Endothelial cell of umbilical vein (primary cell): Measurements from ENCODE around the gene TMEM229B. TPM values are rescaled to one million over a fixed set of nuclear protein-coding genes. Genes with fewer than 3 reads are reported as not detected.

Experiments
- BruUV-seq: library from RNA; stranded (reverse); fragments of 400-500 nt; replicated peaks from 2 replicates; lab custom pipeline; 2021; lab: Mats Ljungman, UMichigan
- CTCF ChIA-PET: fragments of 300-600, 350-600 bp; sonication (Branson Sonifier 250); formaldehyde crosslinking; loops from one replicate; lab custom pipeline; 2021; ENCODE audit warnings: antibody characterized with exemption, inconsistent platforms; lab: Charles Lee
- POLR2A ChIA-PET: fragments of 300-600, 350-600 bp; sonication (Branson Sonifier 250); formaldehyde crosslinking; loops from one replicate; lab custom pipeline; 2021; ENCODE audit warnings: antibody characterized with exemption, inconsistent platforms; lab: Charles Lee
- DNase-seq: peaks from one replicate; pipeline ENCODE4 v3.0.0-alpha.2; 2011; ENCODE audit warnings: low read depth, low spot score
- FAIRE-seq: peaks from 2 replicates; lab custom pipeline; 2011; peaks lifted over from hg19 to GRCh38; lab: Jason Lieb, UNC
- H2AFZ ChIP-seq: 2 replicates; pipeline ENCODE4 v1.6.0; 2012; ENCODE audit warnings: low read depth, low read length, control low read depth, inconsistent platforms
- H3K27ac ChIP-seq: 2 replicates; pipeline ENCODE4 v1.5.1; 2011; ENCODE audit warnings: low read depth, mild to moderate bottlenecking, control low read depth, low read length, moderate library complexity; ENCODE audit not compliant: insufficient read depth
- H3K27me3 ChIP-seq, 2 experiments: 2 replicates each; pipeline versions ENCODE4 v1.6.0 to v1.6.1; 2011; ENCODE audit warnings: low read length in 2 of 2, mixed read lengths in 1 of 2; ENCODE audit not compliant: control insufficient read depth in 2 of 2, insufficient read depth in 2 of 2
- H3K36me3 ChIP-seq, 2 experiments: 2 replicates in 1 of 2; 3 replicates in 1 of 2; pipeline ENCODE4 v1.5.1; 2011; ENCODE audit warnings: low read length in 2 of 2, mild to moderate bottlenecking in 1 of 2, moderate library complexity in 1 of 2; ENCODE audit not compliant: control insufficient read depth in 2 of 2, insufficient read depth in 2 of 2; ENCODE audit errors: extremely low read depth in 1 of 2
- H3K4me1 ChIP-seq: 3 replicates; pipeline ENCODE4 v1.5.1; 2011; ENCODE audit warnings: mild to moderate bottlenecking, low read length; ENCODE audit not compliant: control insufficient read depth, insufficient read depth; ENCODE audit errors: extremely low read depth
- H3K4me2 ChIP-seq: 2 replicates; pipeline ENCODE4 v1.6.1; 2011; ENCODE audit warnings: low read length, control low read depth, mixed read lengths; ENCODE audit not compliant: insufficient read depth
- H3K4me3 ChIP-seq, 3 experiments: fragments of 200-600 bp in 1 of 3; sonication (generic), shearing (Covaris generic) in 1 of 3; replicated peaks in 1 of 3; 2 replicates each; pipeline ENCODE4 v1.5.1; 2011 to 2016; ENCODE audit warnings: control low read depth in 3 of 3, low read length in 3 of 3, mild to moderate bottlenecking in 2 of 3, inconsistent platforms in 1 of 3, low read depth in 1 of 3, moderate library complexity in 1 of 3; ENCODE audit not compliant: insufficient read depth in 1 of 3
- H3K79me2 ChIP-seq: 2 replicates; pipeline ENCODE4 v1.6.0; 2012; ENCODE audit warnings: low read length, inconsistent platforms; ENCODE audit not compliant: control insufficient read depth, insufficient read depth
- H3K9ac ChIP-seq: replicated peaks from 2 replicates; pipeline ENCODE3; 2011; ENCODE audit warnings: low read length, control low read depth; ENCODE audit not compliant: insufficient read depth; ENCODE audit errors: extremely low read depth
- H3K9me1 ChIP-seq: replicated peaks from 3 replicates; pipeline ENCODE4 v1.6.0; 2011; ENCODE audit warnings: mild to moderate bottlenecking, low read length; ENCODE audit not compliant: control insufficient read depth, insufficient read depth; ENCODE audit errors: extremely low read depth
- H3K9me3 ChIP-seq: replicated peaks from 2 replicates; pipeline ENCODE4 v1.5.1; 2012; ENCODE audit warnings: low read length, inconsistent platforms; ENCODE audit not compliant: control insufficient read depth, insufficient read depth
- H4K20me1 ChIP-seq: replicated peaks from 2 replicates; pipeline ENCODE3; 2011; ENCODE audit warnings: mild to moderate bottlenecking, low read length; ENCODE audit not compliant: control insufficient read depth, insufficient read depth; ENCODE audit errors: extremely low read depth
- EZH2 ChIP-seq: IDR thresholded peaks from 2 replicates; pipeline ENCODE4 v1.6.1; 2012; ENCODE audit warnings: borderline replicate concordance, low read depth, mild to moderate bottlenecking, moderate library complexity, low read length, inconsistent platforms; ENCODE audit not compliant: severe bottlenecking
- FOS ChIP-seq: IDR thresholded peaks from 2 replicates; pipeline ENCODE4 v1.6.1; 2011; ENCODE audit warnings: mild to moderate bottlenecking, low read length, moderate library complexity, borderline replicate concordance; ENCODE audit not compliant: insufficient read depth
- GATA2 ChIP-seq: IDR thresholded peaks from 2 replicates; pipeline ENCODE4 v1.7.0; 2011; ENCODE audit warnings: low read depth, mild to moderate bottlenecking, moderate library complexity, mixed read lengths, low read length; ENCODE audit not compliant: insufficient read length, insufficient read depth
- JUN ChIP-seq: IDR thresholded peaks from 2 replicates; pipeline ENCODE4 v1.6.1; 2011; ENCODE audit warnings: borderline replicate concordance, low read depth; ENCODE audit not compliant: insufficient read length, insufficient read depth
- MYC ChIP-seq: IDR thresholded peaks from one replicate; pipeline ENCODE4 v1.6.1; 2011; ENCODE audit warnings: mild to moderate bottlenecking, low read depth, low read length
- POLR2A ChIP-seq: IDR thresholded peaks from 2 replicates; pipeline ENCODE4 v1.6.1; 2012; ENCODE audit warnings: low read depth, mild to moderate bottlenecking, control low read depth, low read length
- POLR2AphosphoS5 ChIP-seq: IDR thresholded peaks from 2 replicates; pipeline ENCODE4 v1.6.1; 2012; ENCODE audit warnings: low read depth, mild to moderate bottlenecking, control low read depth, low read length, moderate library complexity; ENCODE audit not compliant: insufficient read depth
- dilution Hi-C: fragments of 300-500 bp; cut with MboI; formaldehyde crosslinking; loops from one replicate; pipeline ENCODE4 v1.15.0; 2019; ENCODE audit warnings: low sequenced_read_pairs; ENCODE audit not compliant: extremely low pct_ligation_motif_present
- intact Hi-C: fragments of 100-400 bp; cut with micrococcal nuclease; formaldehyde crosslinking; loops from one replicate; pipeline ENCODE4 v1.10.0; 2022
- microRNA-seq: library from miRNA; unstranded; fragments of <30 nt; microRNA quantifications from one replicate; pipeline ENCODE4 v1.2.0, GENCODE V29; 2021; ENCODE audit warnings: borderline number of aligned reads, borderline replicate concordance
- polyA plus RNA-seq, 4 experiments: library from polyadenylated mRNA; depleted of rRNA in 3 of 4; stranded (reverse) in 3 of 4; unstranded in 1 of 4; fragments of >200 nt; gene quantifications; 2 replicates each; pipeline versions ENCODE4 v1.2.1 to v1.2.3, GENCODE V29; 2011 to 2012; ENCODE audit warnings: missing spikeins in 1 of 4
- small RNA-seq: library from RNA; depleted of rRNA; stranded (forward); fragments of <200 nt; gene quantifications from one replicate; pipeline ENCODE3, GENCODE V24; 2012; ENCODE audit warnings: low replicate concordance, low read depth; ENCODE audit not compliant: insufficient read depth, insufficient read length
- total RNA-seq: library from RNA; stranded (reverse); gene quantifications from 2 replicates; pipeline ENCODE4 v1.2.3, GENCODE V29; 2021
- TF ChIP-seq, protein P1 (sequence below), 2 donors: IDR thresholded peaks; 1 replicate in 1 of 2; 2 replicates in 1 of 2; pipeline ENCODE4 v1.5.1; 2011; ENCODE audit warnings: low read length in 2 of 2, mild to moderate bottlenecking in 2 of 2, moderate library complexity in 2 of 2, control low read depth in 1 of 2, inconsistent platforms in 1 of 2, low read depth in 1 of 2; ENCODE audit not compliant: insufficient read depth in 1 of 2; ENCODE audit errors: extremely low read depth in 1 of 2
- TF ChIP-seq, protein P2 (sequence below): IDR thresholded peaks from 2 replicates; pipeline ENCODE4 v1.6.1; 2011; ENCODE audit not compliant: insufficient read depth, insufficient read length

Gene TMEM229B
- total and polyA plus RNA-seq, 2 donors (not counting 3 experiments of a cell fraction or from before 2014, with no cell fraction given) = 0.03 TPM; not detected in 1

DNA sequence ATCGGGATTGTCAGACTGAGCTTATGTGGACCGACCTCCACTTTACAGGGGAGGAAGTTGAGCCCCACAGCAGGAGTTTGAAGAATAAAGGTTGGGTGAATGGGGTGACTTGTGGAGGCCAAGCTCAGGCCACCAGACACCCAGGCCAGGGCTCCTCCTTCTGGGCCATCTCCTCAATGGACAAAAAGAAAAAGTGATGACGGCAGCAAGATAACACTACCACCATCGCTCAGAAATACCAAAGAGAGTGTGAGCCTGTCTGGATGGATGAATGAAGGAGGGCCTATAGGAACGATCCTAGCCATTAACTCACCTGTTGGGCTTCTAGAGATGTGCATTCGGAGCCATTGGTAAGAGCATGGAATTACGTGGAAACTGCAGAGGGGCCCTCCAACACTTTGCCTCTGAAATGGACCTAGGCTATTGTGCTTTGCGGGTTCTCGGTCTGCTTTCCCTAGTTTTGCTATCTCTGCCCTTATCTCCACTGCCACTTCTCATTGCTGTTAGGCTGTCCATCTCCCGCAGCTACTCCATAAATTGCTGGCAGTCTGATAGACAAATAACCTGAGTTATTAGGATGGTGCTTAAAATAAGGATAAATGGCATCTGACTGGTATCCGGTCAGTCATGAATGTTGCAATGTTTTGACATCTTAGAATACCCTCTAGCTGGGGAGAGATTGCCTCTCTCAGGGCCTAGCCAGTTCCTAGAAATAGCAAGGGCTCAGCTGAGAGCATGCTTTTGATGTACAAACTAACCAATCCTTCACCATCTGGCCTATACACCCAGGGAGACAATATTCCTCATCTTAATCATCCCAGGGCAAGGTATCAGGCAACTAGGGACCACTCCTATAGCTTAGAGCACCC lies 66.9 kb downstream of the TMEM229B start:
- Histone ChIP-seq H2AFZ (no peak overlapping the region), H3K79me2 (no peaks in the 10 kb centered on the region), H3K4me2 (no peak overlapping the region), H3K9me3 (no peaks in the 10 kb centered on the region), H3K4me1 (peaks cover 13% of the 10 kb centered on the region), H4K20me1 (no peaks in the 10 kb centered on the region), H3K36me3 (no peaks in the 10 kb centered on the region), H3K9ac (no peak overlapping the region), H3K27me3 (no peaks in the 10 kb centered on the region), H3K4me3 (no peak overlapping the region), H3K27ac (no peak overlapping the region), H3K9me1 (no peaks in the 10 kb centered on the region)
- dilution Hi-C loops = no loop called here
- ChIA-PET POLR2A (no interaction called here), CTCF (interaction anchor here (1.2 to 1.7 kb wide), 3 partner anchors 26 to 150 kb away, joined by 3 read pairs; partner anchors contain the start of gene ATP6V1D)
- BruUV-seq = no TSS peak
- FAIRE-seq (no peak), DNase-seq (no peak)
- intact Hi-C loops = loop anchor here (10.0 kb wide), 1 partner anchor 93 kb away; no protein-coding TSS in a partner anchor
- no peak for TF ChIP-seq GATA2
- TF ChIP-seq EZH2 = no peak
- no peak for TF ChIP-seq MYC
- TF ChIP-seq JUN = no peak
- TF ChIP-seq, protein P1, sequence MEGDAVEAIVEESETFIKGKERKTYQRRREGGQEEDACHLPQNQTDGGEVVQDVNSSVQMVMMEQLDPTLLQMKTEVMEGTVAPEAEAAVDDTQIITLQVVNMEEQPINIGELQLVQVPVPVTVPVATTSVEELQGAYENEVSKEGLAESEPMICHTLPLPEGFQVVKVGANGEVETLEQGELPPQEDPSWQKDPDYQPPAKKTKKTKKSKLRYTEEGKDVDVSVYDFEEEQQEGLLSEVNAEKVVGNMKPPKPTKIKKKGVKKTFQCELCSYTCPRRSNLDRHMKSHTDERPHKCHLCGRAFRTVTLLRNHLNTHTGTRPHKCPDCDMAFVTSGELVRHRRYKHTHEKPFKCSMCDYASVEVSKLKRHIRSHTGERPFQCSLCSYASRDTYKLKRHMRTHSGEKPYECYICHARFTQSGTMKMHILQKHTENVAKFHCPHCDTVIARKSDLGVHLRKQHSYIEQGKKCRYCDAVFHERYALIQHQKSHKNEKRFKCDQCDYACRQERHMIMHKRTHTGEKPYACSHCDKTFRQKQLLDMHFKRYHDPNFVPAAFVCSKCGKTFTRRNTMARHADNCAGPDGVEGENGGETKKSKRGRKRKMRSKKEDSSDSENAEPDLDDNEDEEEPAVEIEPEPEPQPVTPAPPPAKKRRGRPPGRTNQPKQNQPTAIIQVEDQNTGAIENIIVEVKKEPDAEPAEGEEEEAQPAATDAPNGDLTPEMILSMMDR (IDR thresholded peaks at IDR 0.05; ENCODE audit: extremely low read depth in 1 of 2, insufficient read depth in 1 of 2, low read depth in 1 of 2, low read length in 2 of 2) = no peak
- TF ChIP-seq FOS = no peak
- no peak for TF ChIP-seq POLR2AphosphoS5
- TF ChIP-seq, protein P2, sequence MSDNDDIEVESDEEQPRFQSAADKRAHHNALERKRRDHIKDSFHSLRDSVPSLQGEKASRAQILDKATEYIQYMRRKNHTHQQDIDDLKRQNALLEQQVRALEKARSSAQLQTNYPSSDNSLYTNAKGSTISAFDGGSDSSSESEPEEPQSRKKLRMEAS = no peak
- no peak for TF ChIP-seq POLR2A

Small RNAs within 50 kb of the gene (microRNA-seq; reads per million reads assigned to microRNA genes)
- not detected for gene MIR5694

Small RNAs within 50 kb of the gene (small RNA-seq; reads per million reads assigned to genes)
- gene MIR5694 = not detected

Other genes starting within 250 kb of the TMEM229B start
- gene PALS1, start 247.3 kb downstream of the TMEM229B start, total RNA-seq = 22.0 TPM in 2 replicates
- 3.7 and 5.2 TPM in 2 replicates for gene PALS1, start 247.3 kb downstream of the TMEM229B start, polyA plus RNA-seq
- 60.7 and 63.1 TPM in 2 replicates for gene ATP6V1D, start 128.9 kb downstream of the TMEM229B start, total RNA-seq
- 27.8 and 28.6 TPM in 2 replicates for gene ATP6V1D, start 128.9 kb downstream of the TMEM229B start, polyA plus RNA-seq
- gene EIF2S1, start 128.4 kb downstream of the TMEM229B start, total RNA-seq = 130 and 135 TPM in 2 replicates
- 20.2 and 36.8 TPM in 2 replicates for gene EIF2S1, start 128.4 kb downstream of the TMEM229B start, polyA plus RNA-seq
- gene PLEK2, start 76.6 kb downstream of the TMEM229B start, total RNA-seq = 3.8 and 4.7 TPM in 2 replicates
- gene PLEK2, start 76.6 kb downstream of the TMEM229B start, polyA plus RNA-seq = 0.84 and 1.4 TPM in 2 replicates
- 0.35 and 0.71 TPM in 2 replicates for gene PLEKHH1, start 44.6 kb upstream of the TMEM229B start, total RNA-seq
- gene PLEKHH1, start 44.6 kb upstream of the TMEM229B start, polyA plus RNA-seq = 0.17 and 0.18 TPM in 2 replicates
- 9.9 and 12.3 TPM in 2 replicates for gene PIGH, start 111.5 kb upstream of the TMEM229B start, total RNA-seq
- gene PIGH, start 111.5 kb upstream of the TMEM229B start, polyA plus RNA-seq = 18.0 and 20.2 TPM in 2 replicates
- 19.8 and 22.5 TPM in 2 replicates for gene ARG2, start 131.2 kb upstream of the TMEM229B start, total RNA-seq
- 16.6 and 21.6 TPM in 2 replicates for gene ARG2, start 131.2 kb upstream of the TMEM229B start, polyA plus RNA-seq
- gene VTI1B, start 185.9 kb upstream of the TMEM229B start, total RNA-seq = 79.4 and 90.0 TPM in 2 replicates
- 23.1 and 23.8 TPM in 2 replicates for gene VTI1B, start 185.9 kb upstream of the TMEM229B start, polyA plus RNA-seq
- 79.8 and 90.2 TPM in 2 replicates for gene RDH11, start 207.0 kb upstream of the TMEM229B start, total RNA-seq
- gene RDH11, start 207.0 kb upstream of the TMEM229B start, polyA plus RNA-seq = 86.2 and 93.2 TPM in 2 replicates
- gene RDH12, start 213.2 kb upstream of the TMEM229B start, total RNA-seq = not detected in 2 replicates
- not detected in 2 replicates for gene RDH12, start 213.2 kb upstream of the TMEM229B start, polyA plus RNA-seq